CD4-positive, alpha-beta T cell treated with Interleukin-17A for 1 hour (primary cell): ENCODE measurements around the gene TNFRSF18.

Experiments used
- DNase-seq: peaks from one replicate; pipeline ENCODE4 v3.0.0-alpha.2; 2020

Gene TNFRSF18

GRCh38 chr1:1226566-1227362 is 20.4 kb upstream of the TNFRSF18 start:
- DNase-seq, result no peak

GRCh38 chr1:1225913-1226312 is 19.5 kb upstream of the TNFRSF18 start:
- DNase-seq, result no peak

DNA sequence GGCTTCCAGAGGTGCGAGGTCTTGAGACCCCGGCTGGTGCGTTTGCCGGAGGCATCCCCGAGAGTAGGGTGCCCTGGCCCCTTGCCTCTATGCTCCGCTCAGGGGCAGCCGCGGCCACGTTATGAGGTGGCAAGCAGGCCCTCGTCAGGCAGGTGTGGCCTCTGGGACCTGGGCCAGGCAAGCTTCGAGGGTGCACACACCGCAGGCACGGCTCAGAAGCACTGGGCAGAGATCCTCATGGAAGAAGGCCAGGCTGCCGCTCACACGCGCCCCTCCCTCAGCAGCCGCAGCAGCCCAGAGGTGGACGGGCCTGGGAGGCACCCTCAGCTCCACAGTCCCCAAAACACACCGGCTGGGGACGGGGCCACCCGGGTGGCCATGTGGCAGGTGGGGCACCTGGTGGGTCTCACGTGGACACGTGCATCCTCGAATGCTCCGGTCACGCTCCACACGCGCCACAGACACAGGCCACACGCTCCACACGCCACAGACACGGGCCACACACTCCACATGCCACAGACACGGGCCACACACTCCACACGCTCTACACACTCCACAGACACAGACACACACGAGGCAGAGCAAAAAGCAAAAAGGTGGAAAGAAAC is 18.9 kb upstream of the TNFRSF18 start:
- no peak for DNase-seq

GRCh38 chr1:1223891-1224290 is 17.5 kb upstream of the TNFRSF18 start:
- DNase-seq, result no peak

GRCh38 chr1:1223321-1223720 is 16.9 kb upstream of the TNFRSF18 start:
- DNase-seq, result no peak

- no peak for DNase-seq
Observed at GRCh38 chr1:1222575-1223225, 16.3 kb upstream of the TNFRSF18 start.

- no peak for DNase-seq
Observed at GRCh38 chr1:1221887-1222574, 15.6 kb upstream of the TNFRSF18 start.

- DNase-seq, result no peak
Observed at GRCh38 chr1:1220197-1220596, 13.8 kb upstream of the TNFRSF18 start.

DNA sequence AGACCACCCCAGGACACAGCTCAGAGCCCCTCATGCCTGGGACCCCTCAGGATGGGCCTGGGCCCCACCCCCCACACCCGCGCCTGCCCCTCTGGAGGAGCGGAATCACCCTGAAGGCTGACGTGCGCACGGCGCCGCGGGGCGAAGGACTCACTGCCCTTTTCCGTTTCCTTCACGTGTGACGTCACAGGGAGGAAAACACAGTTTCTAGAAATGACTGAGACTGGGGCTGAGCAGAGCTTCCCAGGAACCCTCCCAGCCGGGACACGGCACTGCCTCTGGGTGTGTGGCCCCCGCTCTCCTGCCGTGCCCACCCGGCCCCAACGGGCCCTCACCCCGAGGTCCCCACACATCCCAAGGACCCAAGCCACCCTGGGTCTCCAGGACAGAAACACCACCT is 12.9 kb upstream of the TNFRSF18 start:
- DNase-seq, result peak; percentile 73

- DNase-seq, result no peak
Observed at GRCh38 chr1:1218524-1219200, 12.3 kb upstream of the TNFRSF18 start.

GRCh38 chr1:1217621-1218523 is 11.5 kb upstream of the TNFRSF18 start:
- peak; percentile 47 for DNase-seq

GRCh38 chr1:1216770-1217620 is 10.6 kb upstream of the TNFRSF18 start:
- DNase-seq, result peak; percentile 73

DNA sequence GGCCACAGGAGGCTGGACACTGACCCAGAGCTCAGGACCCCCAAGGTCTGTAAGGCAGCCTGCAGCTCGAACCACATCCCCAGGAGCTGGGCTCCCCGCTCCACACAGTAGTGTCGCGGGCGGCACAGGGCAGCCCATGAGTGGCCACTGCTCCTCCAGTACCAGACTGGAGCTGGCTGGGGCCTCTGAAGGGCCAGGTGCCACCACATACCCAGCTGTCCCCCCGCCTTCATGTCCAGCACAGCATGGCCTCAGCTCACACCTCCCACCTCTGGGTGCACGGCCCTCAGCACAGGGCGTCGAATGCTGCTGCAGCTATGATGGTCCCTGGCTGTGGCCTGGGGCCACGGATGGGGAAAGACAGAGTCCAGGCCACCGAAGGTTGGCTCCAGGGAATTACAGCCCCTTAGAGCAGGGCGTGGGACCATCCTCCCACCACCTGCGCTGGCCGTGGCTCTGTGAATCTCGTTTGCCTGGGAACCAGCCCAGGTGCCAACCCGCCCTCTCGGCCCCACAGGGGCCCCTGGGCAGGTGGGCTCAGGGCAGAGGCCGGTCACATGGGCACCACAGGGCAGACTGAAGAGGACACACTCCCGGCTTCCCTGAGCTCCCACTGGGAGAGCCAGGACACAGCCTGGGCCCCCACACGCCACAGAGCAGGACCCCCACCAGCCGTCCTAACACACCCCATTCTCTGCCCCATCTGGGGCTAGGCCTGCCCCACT is 9.7 kb upstream of the TNFRSF18 start:
- no peak for DNase-seq

- peak; percentile 55 for DNase-seq
Observed at GRCh38 chr1:1215080-1215676, 8.8 kb upstream of the TNFRSF18 start.

DNA sequence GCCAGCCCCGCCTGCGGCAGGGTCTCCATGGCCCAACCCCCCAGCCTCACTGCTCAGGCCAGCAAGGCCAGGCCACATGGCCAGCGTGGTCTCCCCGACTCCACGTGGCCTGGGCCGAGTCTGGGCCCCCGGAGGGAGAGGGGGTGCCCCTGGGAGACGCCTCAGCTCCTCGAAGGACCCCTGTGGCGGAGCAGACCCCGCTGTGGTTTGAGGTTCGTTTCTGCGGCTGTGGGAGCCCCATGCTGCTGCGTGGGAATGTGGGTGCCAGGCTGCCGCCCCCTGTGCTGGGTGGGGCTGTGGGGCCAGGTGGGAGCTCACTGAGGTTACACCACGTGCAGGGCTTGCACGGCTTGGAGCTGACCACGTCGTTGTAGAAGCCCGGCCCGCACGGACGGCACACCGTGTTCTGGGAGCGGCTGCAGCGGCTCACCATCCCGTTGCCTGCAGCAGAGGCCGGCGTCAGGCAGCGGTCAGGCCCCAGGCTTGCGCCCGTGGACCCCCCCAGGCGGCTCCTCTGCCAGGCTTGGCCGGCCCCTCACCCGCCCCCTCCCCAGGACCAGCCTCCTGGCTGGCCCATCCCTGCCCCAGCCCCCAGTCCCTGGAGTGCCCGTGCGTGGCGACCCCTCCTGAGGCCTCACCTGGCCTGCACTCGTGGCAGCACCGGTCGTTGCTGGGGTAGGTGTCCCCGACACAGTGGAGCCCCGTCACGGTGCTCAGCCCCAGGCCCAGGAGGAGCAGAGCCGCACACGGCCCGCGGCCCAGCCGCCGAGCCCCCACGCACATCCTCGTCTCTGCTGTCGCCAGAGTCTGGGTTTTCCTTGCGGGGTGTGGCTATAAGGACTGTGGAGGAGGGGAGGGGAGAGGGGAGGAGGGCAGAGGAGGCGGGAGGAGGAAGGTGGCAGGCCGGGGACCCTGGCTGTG is 7.2 kb upstream of the TNFRSF18 start, which contains the start of gene TNFRSF4:
Gene TNFRSF4 (minus strand): TSS at position 809 of the 921 bp plus-strand sequence. CDS start 26 bp downstream, at position 783.
- peak; percentile 60 for DNase-seq

- DNase-seq, result peak; percentile 66
Observed at GRCh38 chr1:1212780-1213344, 6.5 kb upstream of the TNFRSF18 start.

- no peak for DNase-seq
Observed at GRCh38 chr1:1211541-1212441, 5.4 kb upstream of the TNFRSF18 start.
